ENCODE results near the gene PIGM. TPM values are rescaled to one million over a fixed set of nuclear protein-coding genes. Genes with fewer than 3 reads are reported as not detected.

Gene PIGM
- total RNA-seq, 1 donor from 2014 or later, result 12.2 TPM

DNA sequence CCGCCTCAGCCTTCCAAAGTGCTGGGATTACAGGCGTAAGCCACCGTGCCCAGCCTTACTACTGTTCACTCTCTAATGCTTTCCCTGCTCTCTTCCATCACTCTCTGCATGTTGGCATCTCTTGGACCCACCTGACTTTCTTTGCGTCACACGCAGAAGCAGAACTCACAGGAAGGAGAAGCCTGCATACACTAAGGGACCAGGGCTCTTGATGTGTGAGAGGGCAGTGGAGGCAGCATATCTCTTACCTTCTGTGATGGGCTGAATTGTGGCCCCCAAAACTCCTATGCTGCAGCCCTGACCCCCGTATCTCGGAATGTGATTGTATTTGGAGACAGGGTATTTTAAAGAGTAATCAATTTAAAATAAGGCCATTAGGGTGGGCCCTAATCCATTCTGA is 51.0 kb downstream of the PIGM start:
- no peak overlapping the region for H3K4me3 Mint-ChIP-seq (ENCODE audit: low read depth)
- peaks cover 35% of the 10 kb centered on the region for H3K27me3 Mint-ChIP-seq
- TF ChIP-seq, protein P1, sequence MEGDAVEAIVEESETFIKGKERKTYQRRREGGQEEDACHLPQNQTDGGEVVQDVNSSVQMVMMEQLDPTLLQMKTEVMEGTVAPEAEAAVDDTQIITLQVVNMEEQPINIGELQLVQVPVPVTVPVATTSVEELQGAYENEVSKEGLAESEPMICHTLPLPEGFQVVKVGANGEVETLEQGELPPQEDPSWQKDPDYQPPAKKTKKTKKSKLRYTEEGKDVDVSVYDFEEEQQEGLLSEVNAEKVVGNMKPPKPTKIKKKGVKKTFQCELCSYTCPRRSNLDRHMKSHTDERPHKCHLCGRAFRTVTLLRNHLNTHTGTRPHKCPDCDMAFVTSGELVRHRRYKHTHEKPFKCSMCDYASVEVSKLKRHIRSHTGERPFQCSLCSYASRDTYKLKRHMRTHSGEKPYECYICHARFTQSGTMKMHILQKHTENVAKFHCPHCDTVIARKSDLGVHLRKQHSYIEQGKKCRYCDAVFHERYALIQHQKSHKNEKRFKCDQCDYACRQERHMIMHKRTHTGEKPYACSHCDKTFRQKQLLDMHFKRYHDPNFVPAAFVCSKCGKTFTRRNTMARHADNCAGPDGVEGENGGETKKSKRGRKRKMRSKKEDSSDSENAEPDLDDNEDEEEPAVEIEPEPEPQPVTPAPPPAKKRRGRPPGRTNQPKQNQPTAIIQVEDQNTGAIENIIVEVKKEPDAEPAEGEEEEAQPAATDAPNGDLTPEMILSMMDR (IDR thresholded peaks at IDR 0.05; ENCODE audit: unreplicated experiment), result no peak
- no peaks in the 10 kb centered on the region for H3K36me3 Mint-ChIP-seq (ENCODE audit: insufficient read depth)
- H3K9me3 Mint-ChIP-seq (ENCODE audit: low read depth), result no peaks in the 10 kb centered on the region
- no peak for DNase-seq (ENCODE audit: low spot score, unreplicated experiment)
- H3K27ac Mint-ChIP-seq, result no peak overlapping the region
- H3K4me1 Mint-ChIP-seq (ENCODE audit: low read depth), result peaks cover 5% of the 10 kb centered on the region

- no peak for DNase-seq (ENCODE audit: low spot score, unreplicated experiment)
- H3K4me3 Mint-ChIP-seq (ENCODE audit: low read depth), result no peak overlapping the region
- TF ChIP-seq, protein P1 (IDR thresholded peaks at IDR 0.05; ENCODE audit: unreplicated experiment), result no peak
- peaks cover 34% of the 10 kb centered on the region for H3K27me3 Mint-ChIP-seq
- no peaks in the 10 kb centered on the region for H3K9me3 Mint-ChIP-seq (ENCODE audit: low read depth)
- no peaks in the 10 kb centered on the region for H3K36me3 Mint-ChIP-seq (ENCODE audit: insufficient read depth)
- no peak overlapping the region for H3K27ac Mint-ChIP-seq
- peaks cover 5% of the 10 kb centered on the region for H3K4me1 Mint-ChIP-seq (ENCODE audit: low read depth)
Measured at GRCh38 chr1:159980076-159980475, 51.7 kb downstream of the PIGM start.

DNA sequence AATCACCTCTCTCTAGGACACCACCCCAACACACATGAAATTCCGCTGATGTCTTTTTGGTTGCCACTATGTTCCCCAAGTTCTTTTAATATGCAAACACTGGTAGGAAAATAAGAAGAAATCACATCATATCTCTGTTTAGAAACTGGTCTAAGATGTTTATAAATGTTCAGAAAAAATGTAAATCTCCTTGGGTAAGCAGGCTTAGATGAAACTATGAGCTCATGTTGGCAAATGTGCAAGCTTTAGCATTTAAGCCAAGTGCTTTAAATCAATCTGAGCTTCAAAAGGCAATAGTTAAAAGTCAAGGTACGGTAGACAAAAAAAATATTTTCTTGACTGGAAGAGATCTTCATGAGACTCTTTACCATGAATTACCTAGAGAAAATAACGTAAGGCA is 52.5 kb downstream of the PIGM start:
- DNase-seq (ENCODE audit: low spot score, unreplicated experiment), result no peak
- Mint-ChIP-seq H3K27me3 (peaks cover 33% of the 10 kb centered on the region), H3K36me3 (ENCODE audit: insufficient read depth) (no peaks in the 10 kb centered on the region), H3K27ac (no peak overlapping the region), H3K4me1 (ENCODE audit: low read depth) (peaks cover 5% of the 10 kb centered on the region), H3K4me3 (ENCODE audit: low read depth) (no peak overlapping the region), H3K9me3 (ENCODE audit: low read depth) (no peaks in the 10 kb centered on the region)
- TF ChIP-seq, protein P1 (IDR thresholded peaks at IDR 0.05; ENCODE audit: unreplicated experiment), result no peak

- Mint-ChIP-seq H3K27ac (no peak overlapping the region), H3K36me3 (ENCODE audit: insufficient read depth) (no peaks in the 10 kb centered on the region), H3K27me3 (peaks cover 33% of the 10 kb centered on the region), H3K9me3 (ENCODE audit: low read depth) (no peaks in the 10 kb centered on the region), H3K4me1 (ENCODE audit: low read depth) (peaks cover 1% of the 10 kb centered on the region), H3K4me3 (ENCODE audit: low read depth) (no peak overlapping the region)
- no peak for DNase-seq (ENCODE audit: low spot score, unreplicated experiment)
- TF ChIP-seq, protein P1 (IDR thresholded peaks at IDR 0.05; ENCODE audit: unreplicated experiment), result no peak
Measured at GRCh38 chr1:159978107-159978398, 53.7 kb downstream of the PIGM start.

GRCh38 chr1:159977364-159978106 is 54.3 kb downstream of the PIGM start:
- Mint-ChIP-seq H3K27ac (no peak overlapping the region), H3K27me3 (peaks cover 33% of the 10 kb centered on the region), H3K9me3 (ENCODE audit: low read depth) (no peaks in the 10 kb centered on the region), H3K36me3 (ENCODE audit: insufficient read depth) (no peaks in the 10 kb centered on the region), H3K4me1 (ENCODE audit: low read depth) (no peaks in the 10 kb centered on the region), H3K4me3 (ENCODE audit: low read depth) (no peak overlapping the region)
- DNase-seq (ENCODE audit: low spot score, unreplicated experiment), result no peak
- TF ChIP-seq, protein P1 (IDR thresholded peaks at IDR 0.05; ENCODE audit: unreplicated experiment), result no peak

Other genes starting within 250 kb of the PIGM start
- not detected in 2 replicates for gene FCRL6, start 229.6 kb downstream of the PIGM start, total RNA-seq
- not detected in 2 replicates for gene SLAMF8, start 205.1 kb downstream of the PIGM start, total RNA-seq
- 0.20 TPM in 1 of 2 replicates, not detected in the other for gene VSIG8, start 169.3 kb downstream of the PIGM start, total RNA-seq
- gene CFAP45, start 131.8 kb downstream of the PIGM start, total RNA-seq, result 0.74 and 1.0 TPM in 2 replicates
- 153 and 159 TPM in 2 replicates for gene TAGLN2, start 106.5 kb downstream of the PIGM start, total RNA-seq
- gene IGSF9, start 86.4 kb downstream of the PIGM start, total RNA-seq, result 68.2 and 68.6 TPM in 2 replicates
- not detected in 2 replicates for gene SLAMF9, start 77.8 kb downstream of the PIGM start, total RNA-seq
- gene KCNJ10, start 38.2 kb upstream of the PIGM start, total RNA-seq, result 0.09 and 0.12 TPM in 2 replicates
- gene KCNJ9, start 49.5 kb upstream of the PIGM start, total RNA-seq, result not detected in 2 replicates
- 39.4 and 40.0 TPM in 2 replicates for gene IGSF8, start 66.6 kb upstream of the PIGM start, total RNA-seq
- gene ATP1A2, start 83.8 kb upstream of the PIGM start, total RNA-seq, result 0.11 TPM in 1 of 2 replicates, not detected in the other
- not detected in 2 replicates for gene ATP1A4, start 119.6 kb upstream of the PIGM start, total RNA-seq
- not detected in 2 replicates for gene CASQ1, start 158.6 kb upstream of the PIGM start, total RNA-seq
- 31.2 and 37.6 TPM in 2 replicates for gene PEA15, start 173.4 kb upstream of the PIGM start, total RNA-seq
- gene DCAF8, start 230.6 kb upstream of the PIGM start, total RNA-seq, result 167 and 172 TPM in 2 replicates